GM19468 (cell line): Measurements from ENCODE around the gene KIFC1.

Source experiments
- ATAC-seq: cut with Tn5 transposase; IDR thresholded peaks from one replicate; pipeline ENCODE4 v1.9.1; 2021; ENCODE audit warnings: mild to moderate bottlenecking, moderate library complexity, moderate number of reproducible peaks; ENCODE audit not compliant: unreplicated experiment; ENCODE audit errors: extremely low read depth

KIFC1 gene

GRCh38 chr6:33423777-33424176 lies 32.2 kb downstream of the KIFC1 start:
- ATAC-seq, result no peak

- ATAC-seq, result no peak
Observed at GRCh38 chr6:33424855-33425667, 33.4 kb downstream of the KIFC1 start.

- ATAC-seq, result no peak
Observed at GRCh38 chr6:33425668-33426577, 34.3 kb downstream of the KIFC1 start.

GRCh38 chr6:33426590-33427511 lies 35.2 kb downstream of the KIFC1 start:
- no peak for ATAC-seq

- ATAC-seq, result no peak
Observed at GRCh38 chr6:33427585-33428223, 36.1 kb downstream of the KIFC1 start.

- ATAC-seq, result no peak
Observed at GRCh38 chr6:33428224-33428965, 36.8 kb downstream of the KIFC1 start.

- no peak for ATAC-seq
Observed at GRCh38 chr6:33428966-33429749, 37.5 kb downstream of the KIFC1 start.

GRCh38 chr6:33429750-33430052 lies 38.1 kb downstream of the KIFC1 start:
- no peak for ATAC-seq

- ATAC-seq, result no peak
Observed at GRCh38 chr6:33430334-33430733, 38.7 kb downstream of the KIFC1 start.

GRCh38 chr6:33430991-33431879 lies 39.6 kb downstream of the KIFC1 start:
- no peak for ATAC-seq

GRCh38 chr6:33431880-33432541 lies 40.4 kb downstream of the KIFC1 start:
- ATAC-seq, result no peak

GRCh38 chr6:33432546-33432945 lies 40.9 kb downstream of the KIFC1 start:
- ATAC-seq, result no peak

GRCh38 chr6:33433001-33433543 lies 41.4 kb downstream of the KIFC1 start:
- ATAC-seq, result no peak

GRCh38 chr6:33433544-33434191 lies 42.0 kb downstream of the KIFC1 start:
- no peak for ATAC-seq

- ATAC-seq, result no peak
Observed at GRCh38 chr6:33434961-33435360, 43.3 kb downstream of the KIFC1 start.

- no peak for ATAC-seq
Observed at GRCh38 chr6:33437666-33438065, 46.0 kb downstream of the KIFC1 start.
